ENCODE results near the gene ASB13.
A peak's percentile ranks its signal among the peaks of the same experiment; 100 is the strongest.

Gene ASB13

GRCh38 chr10:5684971-5685763 lies 18.8 kb upstream of the ASB13 start:
- H3K27me3 ChIP-seq, result no peaks in the 10 kb centered on the region
- peak; percentile 70 for DNase-seq

DNA sequence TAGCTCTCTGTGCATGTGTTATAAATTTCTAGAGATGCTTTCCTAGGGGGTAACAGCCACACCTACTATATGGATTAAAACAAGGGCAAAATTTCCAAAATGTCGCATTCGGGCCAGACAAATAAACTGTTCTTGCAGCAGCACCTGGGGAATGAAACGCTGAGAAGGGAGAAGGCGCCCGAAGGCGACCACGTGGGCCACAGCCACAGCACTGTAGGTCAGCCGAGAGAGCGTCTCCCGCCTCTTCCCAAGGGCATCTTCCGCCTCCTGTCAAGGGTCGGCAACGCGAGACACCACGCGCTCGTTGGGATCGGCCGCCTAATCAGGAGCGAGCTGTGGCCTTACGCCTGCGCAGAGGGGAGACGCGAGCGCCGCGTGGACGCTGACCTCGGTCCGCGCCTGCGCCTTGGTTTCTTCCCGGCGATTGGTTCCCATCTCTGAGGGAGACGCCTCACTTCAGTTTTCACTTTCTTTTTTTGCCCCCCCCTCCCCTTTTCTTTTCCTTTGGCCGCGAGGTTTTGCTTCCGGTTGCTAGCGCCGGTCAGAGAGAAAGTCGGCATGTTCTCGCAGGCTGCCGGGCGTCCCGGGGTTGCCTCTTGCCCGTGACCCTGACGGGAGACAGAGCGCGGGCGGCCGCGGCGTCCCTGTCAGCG lies 18.0 kb upstream of the ASB13 start, which contains the start of gene TASOR2:
Gene TASOR2, plus strand, starts transcription at position 521 of the 653 bp plus-strand sequence. CDS start 35,805 bp downstream, outside the sequence.
- no peak for TF ChIP-seq CTCF (IDR thresholded peaks at IDR 0.05; ENCODE audit: low read depth, low read length)
- DNase-seq, result peak; percentile 97
- Histone ChIP-seq H3K9me3 (peaks cover 4% of the 10 kb centered on the region; the same call in 1 of the 2 replicates), H3K36me3 (no peaks in the 10 kb centered on the region), H3K4me1 (no peaks in the 10 kb centered on the region), H3K27me3 (no peaks in the 10 kb centered on the region), H3K4me3 (ENCODE audit: low read depth, low read length) (peak within 1 kb of the TSS; percentile 77)

More at GRCh38 chr10:5684971-5685763, 18.8 kb upstream of the ASB13 start:
- Histone ChIP-seq H3K4me1 (no peaks in the 10 kb centered on the region), H3K4me3 (ENCODE audit: low read depth, low read length) (peak overlapping the region; percentile 77), H3K36me3 (no peaks in the 10 kb centered on the region), H3K9me3 (peaks cover 4% of the 10 kb centered on the region; the same call in 1 of the 2 replicates)
- TF ChIP-seq CTCF (IDR thresholded peaks at IDR 0.05; ENCODE audit: low read depth, low read length), result peak; percentile 58

GRCh38 chr10:5683065-5683464 lies 16.7 kb upstream of the ASB13 start:
- Histone ChIP-seq H3K36me3 (no peaks in the 10 kb centered on the region), H3K4me3 (ENCODE audit: low read depth, low read length) (no peak overlapping the region), H3K9me3 (peaks cover 4% of the 10 kb centered on the region; the same call in 1 of the 2 replicates), H3K4me1 (no peaks in the 10 kb centered on the region), H3K27me3 (no peaks in the 10 kb centered on the region)
- DNase-seq, result no peak
- TF ChIP-seq CTCF (IDR thresholded peaks at IDR 0.05; ENCODE audit: low read depth, low read length), result no peak

DNA sequence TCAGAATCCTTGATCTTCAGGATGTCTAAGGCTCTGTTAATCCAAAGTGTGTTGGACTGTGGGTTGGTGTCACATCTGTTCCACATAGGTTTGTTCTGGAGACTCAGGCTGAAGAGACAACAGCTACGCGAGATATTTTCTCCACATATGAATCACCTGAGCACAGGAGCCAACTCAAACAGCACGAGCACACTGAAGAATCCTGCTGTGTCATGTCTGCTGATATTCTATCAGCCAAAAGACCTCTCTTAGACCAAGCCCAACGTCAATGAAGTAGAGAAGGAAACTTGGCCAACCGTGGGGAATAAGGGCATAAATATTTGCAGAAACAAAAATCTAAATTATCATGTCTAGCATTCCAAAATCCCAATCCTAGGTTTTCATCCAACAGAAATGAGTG lies 15.5 kb upstream of the ASB13 start:
- Histone ChIP-seq H3K4me3 (ENCODE audit: low read depth, low read length) (no peak overlapping the region), H3K27me3 (no peaks in the 10 kb centered on the region), H3K36me3 (no peaks in the 10 kb centered on the region), H3K4me1 (no peaks in the 10 kb centered on the region), H3K9me3 (peaks cover 4% of the 10 kb centered on the region; the same call in 1 of the 2 replicates)
- DNase-seq, result no peak
- TF ChIP-seq CTCF (IDR thresholded peaks at IDR 0.05; ENCODE audit: low read depth, low read length), result no peak

GRCh38 chr10:5679606-5680005 lies 13.2 kb upstream of the ASB13 start:
- Histone ChIP-seq H3K4me1 (no peaks in the 10 kb centered on the region), H3K4me3 (ENCODE audit: low read depth, low read length) (no peak overlapping the region), H3K9me3 (peaks cover 4% of the 10 kb centered on the region; the same call in 1 of the 2 replicates), H3K27me3 (no peaks in the 10 kb centered on the region), H3K36me3 (no peaks in the 10 kb centered on the region)
- DNase-seq, result no peak
- TF ChIP-seq CTCF (IDR thresholded peaks at IDR 0.05; ENCODE audit: low read depth, low read length), result no peak

All from BE2C (cell line).